ENCODE measurements around the gene PIGP.
"Not testable (repeated sequence)": the region's sequence is repeated elsewhere in the genome, so short reads cannot be mapped to it uniquely, and the experiment has no call there.

The PIGP gene

DNA sequence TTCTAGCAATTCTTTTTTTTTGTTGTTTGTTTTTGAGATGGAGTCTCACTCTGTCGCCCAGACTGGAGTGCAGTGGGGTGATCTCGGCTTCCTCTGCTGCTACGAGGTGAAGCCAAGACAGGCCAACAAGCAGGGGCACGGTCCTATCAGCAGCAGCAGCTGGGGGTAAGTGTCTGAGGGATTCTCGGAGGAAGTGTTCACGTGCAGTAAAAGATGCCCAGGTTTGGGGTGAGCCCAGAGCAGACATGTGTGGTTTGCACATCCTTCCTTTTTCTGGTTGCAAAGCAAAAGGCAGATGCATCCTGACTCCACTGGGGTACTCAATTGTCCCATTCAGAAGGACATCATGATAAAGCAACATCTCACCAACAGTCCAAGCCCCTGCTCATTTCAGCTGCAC is 27.7 kb downstream of the PIGP start:
- in situ Hi-C loops (cut with MboI; ENCODE audit: low sequenced_read_pairs) = no loop called here

DNA sequence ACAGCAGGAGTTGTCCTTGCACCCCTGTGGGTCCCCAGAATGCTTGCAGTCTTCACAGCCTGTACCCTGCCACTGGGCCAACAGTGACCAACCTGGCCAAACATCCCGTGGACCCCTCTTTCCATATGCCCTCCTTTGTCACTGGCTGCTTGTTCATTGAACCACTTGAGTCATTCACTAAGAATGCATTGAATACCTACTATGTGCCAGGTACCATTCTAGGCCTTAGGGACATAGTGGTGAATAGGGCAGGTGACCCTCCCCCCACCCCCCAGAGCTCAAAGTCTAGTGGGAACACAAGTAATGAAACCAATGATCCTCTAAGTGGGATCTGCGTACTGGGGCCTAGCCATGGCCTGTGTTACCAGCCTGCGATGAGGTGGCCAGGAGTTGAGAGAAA is 28.2 kb downstream of the PIGP start:
- in situ Hi-C loops (cut with MboI; ENCODE audit: low sequenced_read_pairs) = no loop called here

DNA sequence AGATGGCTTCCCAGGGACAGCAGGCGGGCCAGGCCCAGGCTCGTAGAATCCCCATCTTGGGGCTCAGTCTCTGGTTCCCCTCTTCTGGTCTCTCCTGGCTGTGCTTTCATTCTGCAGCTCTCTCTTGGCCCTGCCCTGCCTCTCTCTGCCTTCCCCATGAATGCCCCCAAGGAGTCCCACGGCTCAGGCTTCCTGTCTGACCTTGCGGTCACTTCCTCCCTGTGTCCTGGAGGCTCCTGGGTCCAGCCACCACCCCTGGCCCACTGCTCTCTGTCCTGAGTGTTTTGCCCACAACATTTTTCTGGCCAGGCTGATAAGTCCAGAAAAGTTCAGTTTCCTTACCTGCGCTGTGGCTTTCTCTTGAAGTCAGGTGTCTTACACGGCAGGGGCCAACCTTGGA is 29.1 kb downstream of the PIGP start:
- in situ Hi-C loops (cut with MboI; ENCODE audit: low sequenced_read_pairs) = no loop called here

DNA sequence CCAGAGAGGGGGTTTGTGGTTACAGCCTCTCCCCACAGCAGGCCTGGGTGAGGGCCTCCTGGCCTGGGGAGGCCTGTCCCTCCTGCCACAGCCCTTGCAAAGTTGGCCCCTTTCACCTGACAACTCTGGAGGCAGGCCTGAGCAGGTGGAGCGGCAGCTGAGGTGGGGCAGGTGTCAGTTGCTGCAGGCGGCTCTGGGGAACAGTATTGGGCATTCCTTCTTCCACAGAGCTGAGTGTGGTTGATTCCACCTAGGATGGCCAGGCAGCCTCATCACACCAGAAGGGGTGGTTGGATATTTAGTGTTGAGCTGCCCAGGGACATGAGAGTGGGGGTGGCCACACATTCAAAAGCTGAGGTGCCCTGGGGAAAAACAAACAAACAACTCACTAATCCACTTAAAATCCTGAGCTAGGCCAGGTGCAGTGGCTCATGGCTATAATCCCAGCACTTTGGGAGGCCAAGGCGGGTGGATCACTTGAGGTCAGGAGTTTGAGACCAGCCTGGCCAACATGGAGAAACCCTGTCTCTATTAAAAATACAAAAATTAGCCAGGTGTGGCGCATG is 31.1 kb downstream of the PIGP start:
- in situ Hi-C loops (cut with MboI; ENCODE audit: low sequenced_read_pairs) = no loop called here

DNA sequence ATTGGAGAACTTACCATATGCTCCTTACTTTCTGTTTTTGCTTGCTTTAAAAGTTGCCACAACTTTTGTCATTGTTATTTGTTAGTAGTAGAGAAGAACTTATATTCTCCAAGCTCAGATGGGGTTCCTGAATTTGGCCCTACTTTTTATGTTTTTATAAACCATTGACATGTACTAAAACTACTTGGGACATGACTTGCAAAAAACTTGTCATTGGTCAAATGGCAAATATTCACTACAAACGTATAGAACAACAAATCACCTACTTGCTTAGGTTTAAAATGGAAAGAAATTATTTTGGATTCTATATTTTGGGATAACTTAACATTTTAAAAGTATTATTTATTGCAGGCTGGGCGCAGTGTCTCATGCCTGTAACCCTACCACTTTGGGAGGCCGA is 32.7 kb downstream of the PIGP start:
- in situ Hi-C loops (cut with MboI; ENCODE audit: low sequenced_read_pairs) = no loop called here

DNA sequence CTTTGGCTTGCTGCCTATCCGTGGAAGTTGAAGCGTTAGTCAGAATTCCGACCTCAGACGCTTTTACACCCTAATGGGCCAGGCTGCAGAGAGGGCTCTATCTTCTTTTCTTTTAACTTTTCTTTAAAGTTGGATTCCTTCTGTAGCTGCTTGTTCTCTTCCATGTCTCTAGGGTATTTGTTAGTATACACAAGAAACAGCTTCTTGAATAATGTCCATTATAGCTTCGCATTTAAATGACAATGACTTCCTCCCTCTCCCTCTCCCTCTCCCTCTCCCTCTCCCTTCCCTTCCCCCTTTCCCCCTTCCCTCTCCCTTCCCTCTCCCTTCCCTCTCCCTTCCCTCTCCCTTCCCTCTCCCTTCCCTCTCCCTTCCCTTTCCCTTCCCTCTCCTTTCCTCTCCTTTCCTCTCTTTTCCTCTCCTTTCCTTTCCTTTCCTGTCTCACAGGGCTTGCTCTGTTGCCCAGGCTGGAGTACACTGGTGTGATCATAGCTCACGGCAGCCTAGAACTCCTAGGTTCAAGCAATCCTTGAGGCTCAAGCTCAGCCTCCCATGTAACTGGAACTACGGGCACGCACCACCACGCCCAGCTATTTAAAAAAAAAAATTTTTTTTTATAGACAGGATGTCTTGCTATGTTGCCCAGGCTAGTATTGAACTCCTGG is 33.3 kb downstream of the PIGP start:
- in situ Hi-C loops (cut with MboI; ENCODE audit: low sequenced_read_pairs) = no loop called here

DNA sequence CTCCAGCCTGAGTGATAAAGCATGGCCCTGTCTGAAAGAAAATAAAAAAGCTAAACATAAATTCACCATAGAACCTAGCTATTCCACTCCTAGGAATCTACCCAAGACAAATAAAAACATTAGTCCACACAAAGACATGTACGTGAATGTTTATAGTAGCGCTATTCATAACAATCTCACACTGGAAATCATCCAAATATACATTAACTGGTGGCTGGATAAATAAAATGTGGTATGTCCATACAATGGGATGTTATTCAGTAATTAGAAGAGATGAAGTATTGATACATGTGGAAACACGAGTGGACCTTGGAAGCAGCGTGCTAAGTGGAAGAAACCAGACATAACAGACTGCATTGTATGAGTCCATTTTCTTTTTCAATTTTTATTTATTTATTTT is 36.7 kb downstream of the PIGP start:
- in situ Hi-C loops (cut with MboI; ENCODE audit: low sequenced_read_pairs) = no loop called here

DNA sequence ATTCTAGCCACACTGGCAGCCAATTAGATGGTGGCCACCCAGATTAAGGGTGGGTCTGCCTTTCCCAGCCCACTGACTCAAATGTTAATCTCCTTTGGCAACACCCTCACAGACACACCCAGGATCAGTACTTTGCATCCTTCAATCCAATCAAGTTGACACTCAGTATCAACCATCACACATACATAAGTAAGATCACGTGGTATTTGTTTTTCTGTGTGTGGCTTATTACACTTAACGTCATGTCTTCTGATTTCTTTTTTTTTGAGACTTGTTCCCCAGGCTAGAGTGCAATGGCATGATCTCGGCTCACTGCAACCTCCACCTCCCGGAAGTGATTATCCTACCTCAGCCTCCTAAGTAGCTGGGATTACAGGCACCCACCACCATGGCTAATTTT is 38.5 kb downstream of the PIGP start:
- in situ Hi-C loops (cut with MboI; ENCODE audit: low sequenced_read_pairs) = not testable (repeated sequence)

DNA sequence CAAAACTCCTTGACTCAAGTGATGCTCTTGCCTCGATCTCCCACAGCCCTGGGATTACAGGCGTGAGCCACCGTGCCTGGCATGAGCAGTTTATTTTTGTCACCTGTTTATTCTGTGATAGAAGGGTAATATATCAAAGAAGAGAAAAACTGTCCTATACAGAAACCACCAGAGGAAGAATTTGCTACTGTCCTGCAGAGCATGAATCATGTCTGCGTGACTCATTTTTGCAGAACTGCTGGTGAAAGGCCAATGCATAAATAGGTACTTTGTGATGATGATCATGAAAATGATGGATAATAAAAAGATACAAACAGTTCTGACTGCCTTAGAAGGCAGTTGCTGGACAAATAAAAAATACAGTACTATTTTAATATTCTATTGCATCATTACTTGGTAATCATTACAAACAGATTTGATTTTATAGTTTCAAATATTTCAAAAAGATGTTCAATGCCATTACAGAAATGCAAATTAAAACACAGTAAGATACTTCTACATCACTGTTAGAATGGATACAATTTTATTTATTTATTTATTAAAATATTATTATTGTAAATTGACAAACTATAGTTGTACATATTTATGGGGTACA is 39.9 kb downstream of the PIGP start:
- in situ Hi-C loops (cut with MboI; ENCODE audit: low sequenced_read_pairs) = no loop called here

DNA sequence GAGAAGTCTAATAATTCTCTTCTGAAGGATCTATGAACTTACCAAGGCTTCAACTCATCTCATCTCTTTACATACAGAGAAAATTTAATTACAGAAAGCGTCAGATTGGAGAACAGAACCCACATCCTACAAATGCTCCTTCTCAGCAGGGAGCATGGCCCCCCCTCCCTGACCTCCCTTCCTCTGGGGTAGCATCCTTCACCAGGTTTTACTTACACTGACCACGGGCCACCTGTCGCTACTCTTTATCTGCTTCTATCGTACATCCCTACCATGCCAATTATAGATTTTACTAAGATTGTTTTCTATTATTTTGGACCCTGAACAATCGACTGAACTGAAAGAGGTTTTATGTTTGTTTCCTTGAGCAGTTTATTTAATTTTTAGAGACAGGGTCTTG is 40.6 kb downstream of the PIGP start:
- in situ Hi-C loops (cut with MboI; ENCODE audit: low sequenced_read_pairs) = no loop called here

DNA sequence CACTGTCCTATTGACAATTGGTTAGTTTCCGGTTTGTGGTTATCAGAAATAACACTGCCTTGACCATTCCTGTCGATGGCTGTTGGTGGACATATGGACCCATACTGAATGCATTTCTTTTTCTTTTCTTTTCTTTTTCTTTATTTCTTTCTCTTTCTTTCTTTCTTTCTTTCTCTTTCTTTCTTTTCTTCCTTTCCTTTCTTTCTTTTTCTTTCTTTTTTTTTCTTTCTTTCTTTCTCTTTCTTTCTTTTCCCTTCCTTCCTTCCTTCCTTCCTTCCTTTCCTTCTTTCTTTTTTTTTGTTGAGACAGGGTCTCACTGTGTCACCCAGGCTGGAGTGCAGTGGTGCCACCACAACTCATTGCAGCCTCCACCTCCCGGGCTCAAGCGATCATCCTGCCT is 42.0 kb downstream of the PIGP start:
- in situ Hi-C loops (cut with MboI; ENCODE audit: low sequenced_read_pairs) = no loop called here

DNA sequence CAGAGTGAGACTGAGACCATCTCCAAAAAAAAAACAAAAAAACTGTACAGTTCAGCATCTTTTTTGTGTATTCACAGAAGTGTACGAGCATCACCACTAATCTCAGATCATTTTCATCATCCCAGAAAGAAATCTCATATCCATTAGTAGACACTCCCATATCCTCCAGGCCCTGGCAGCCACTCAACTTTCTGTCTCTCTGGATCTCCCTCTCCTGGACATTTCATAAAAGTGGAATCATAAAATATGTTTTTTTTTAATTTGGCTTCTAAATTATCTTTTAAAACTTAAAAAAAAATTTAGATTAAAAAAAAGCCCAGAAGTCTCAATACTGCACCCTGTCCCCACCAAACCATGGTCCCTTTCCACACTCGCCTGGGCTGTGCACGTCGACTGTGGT is 44.3 kb downstream of the PIGP start:
- in situ Hi-C loops (cut with MboI; ENCODE audit: low sequenced_read_pairs) = no loop called here

DNA sequence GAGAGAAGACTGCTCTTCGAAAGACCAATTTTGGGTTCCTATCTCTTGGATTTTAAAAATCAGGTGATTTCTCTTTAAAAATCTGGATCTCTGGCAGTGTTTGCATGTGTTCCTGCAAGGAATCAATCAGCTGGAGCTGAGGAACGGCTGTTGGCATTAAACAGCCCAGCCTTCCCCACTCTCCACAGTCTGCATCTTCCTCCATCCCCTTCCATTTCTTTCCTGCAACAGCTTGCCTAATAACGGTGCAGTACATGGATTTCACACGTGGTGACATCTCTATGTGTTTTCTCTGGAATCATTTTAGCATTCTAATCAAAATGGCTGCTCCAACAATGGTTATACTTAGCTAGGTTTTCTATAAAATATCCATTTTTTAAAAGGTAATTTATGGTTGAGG is 46.4 kb downstream of the PIGP start:
- in situ Hi-C loops (cut with MboI; ENCODE audit: low sequenced_read_pairs) = no loop called here

DNA sequence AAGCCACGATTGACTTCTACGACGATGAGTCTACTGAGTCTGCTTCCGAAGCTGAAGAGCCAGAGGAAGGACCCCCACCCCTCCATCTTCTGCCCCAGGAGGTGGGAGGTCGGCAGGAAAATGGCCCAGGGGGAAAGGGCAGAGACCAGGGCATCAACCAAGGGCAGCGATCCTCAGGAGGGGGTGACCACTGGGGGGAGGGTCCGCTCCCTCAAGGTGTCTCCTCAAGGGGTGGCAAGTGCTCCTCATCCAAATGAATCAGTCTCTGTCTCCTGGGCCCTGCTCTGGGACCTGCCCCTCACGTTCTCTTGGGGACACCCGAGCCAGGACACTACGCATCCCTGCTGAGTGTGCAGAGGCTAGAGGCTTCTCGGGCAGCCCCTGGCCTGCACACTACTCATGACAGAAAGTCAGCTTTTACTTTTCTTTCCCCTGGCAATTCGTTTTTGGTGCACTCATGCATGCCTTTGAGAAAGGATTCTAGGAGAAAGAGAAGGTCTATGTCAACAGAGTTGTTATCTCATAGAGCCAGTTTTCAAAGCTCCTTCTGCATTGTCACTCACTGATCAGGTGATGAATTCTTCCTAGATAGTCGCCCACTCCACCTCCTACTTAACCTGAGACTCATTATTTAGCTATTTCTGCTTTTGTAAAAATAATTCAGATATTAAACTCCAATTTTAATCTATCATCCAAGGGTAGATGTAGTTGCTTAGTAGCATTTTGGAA is 54.8 kb downstream of the PIGP start:
- in situ Hi-C loops (cut with MboI; ENCODE audit: low sequenced_read_pairs) = no loop called here
